Middle frontal gyrus (tissue), 1 donor: Measurements from ENCODE around the gene PLA2G2A.

Experiments used
- DNase-seq: peaks from one replicate; pipeline ENCODE4 v3.0.0-alpha.2; 2015; ENCODE audit warnings: low spot score; ENCODE audit errors: extremely low spot score

The PLA2G2A gene

DNA sequence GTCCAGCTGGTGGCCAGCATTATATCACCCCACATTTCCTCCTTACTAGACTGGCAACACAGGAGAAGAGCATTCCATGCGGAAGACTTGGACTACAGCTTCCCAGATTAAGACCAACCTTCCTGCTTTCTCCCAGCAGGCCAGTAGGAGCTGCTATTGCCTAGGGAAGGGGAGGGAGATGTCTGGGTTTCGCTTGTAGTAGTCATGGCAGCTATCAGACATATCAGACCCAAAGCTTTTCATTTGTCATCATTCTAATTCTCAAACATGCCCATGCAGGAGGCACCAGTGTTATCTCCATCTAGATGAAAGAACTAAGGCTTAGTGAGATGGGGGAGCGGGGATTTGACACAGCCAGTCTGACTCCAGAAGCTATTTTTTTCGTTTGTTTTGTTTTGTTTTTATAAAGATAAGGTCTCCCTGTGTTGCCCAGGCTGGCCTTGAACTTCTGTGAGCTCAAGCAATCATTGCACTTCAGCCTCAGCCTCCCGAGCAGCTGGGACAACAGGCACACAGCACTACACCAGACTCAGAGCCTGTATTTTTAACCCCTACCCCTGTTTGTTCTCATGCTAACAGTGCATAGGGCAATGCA lies 4.5 kb downstream of the PLA2G2A start:
- DNase-seq, result no peak

GRCh38 chr1:19973616-19974015 lies 5.8 kb downstream of the PLA2G2A start:
- no peak for DNase-seq

GRCh38 chr1:19971664-19972063 lies 7.8 kb downstream of the PLA2G2A start:
- no peak for DNase-seq

GRCh38 chr1:19969898-19970660 lies 9.3 kb downstream of the PLA2G2A start:
- no peak for DNase-seq

- DNase-seq, result no peak
Observed at GRCh38 chr1:19967808-19968207, 11.6 kb downstream of the PLA2G2A start.

DNA sequence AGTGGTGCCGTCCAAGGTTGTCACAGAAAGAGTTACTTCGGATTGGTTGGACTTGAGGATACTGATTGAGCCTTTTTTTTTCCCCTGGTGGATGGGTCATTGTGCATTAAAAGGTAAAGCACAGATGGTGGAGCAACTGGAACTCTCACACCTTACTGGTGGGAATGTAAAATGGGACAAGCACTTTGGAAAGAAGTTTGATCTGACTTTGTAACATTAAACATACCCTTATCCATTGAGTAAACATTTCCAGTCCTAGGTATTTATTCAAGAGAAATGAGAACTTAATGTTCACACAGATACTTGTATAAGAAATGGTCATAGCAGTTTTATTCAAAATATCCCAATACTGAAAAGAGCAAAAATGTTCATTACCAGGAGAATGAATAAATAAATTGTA lies 14.9 kb downstream of the PLA2G2A start:
- no peak for DNase-seq

GRCh38 chr1:19963636-19964035 lies 15.8 kb downstream of the PLA2G2A start:
- DNase-seq, result no peak

- DNase-seq, result no peak
Observed at GRCh38 chr1:19960591-19960990, 18.8 kb downstream of the PLA2G2A start.

DNA sequence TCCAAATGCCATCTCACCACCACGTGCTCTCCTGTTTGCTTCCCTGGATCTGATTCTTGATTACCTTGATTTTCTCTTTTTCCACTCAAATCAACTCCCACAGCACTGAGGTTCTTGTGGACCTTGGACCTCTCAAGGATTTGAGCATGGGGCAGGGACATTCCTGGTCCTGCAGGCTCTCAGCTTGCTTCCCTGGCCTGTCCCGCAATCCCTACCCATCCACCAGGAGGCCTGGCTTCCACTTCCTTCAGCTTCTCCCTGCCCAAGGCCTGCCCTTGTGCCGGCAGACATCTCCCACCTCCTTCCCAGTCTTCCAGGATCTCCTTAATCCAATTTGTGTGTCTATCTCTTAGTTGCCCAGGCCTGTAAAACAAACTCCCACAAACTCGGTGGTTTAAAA lies 21.6 kb downstream of the PLA2G2A start:
- DNase-seq, result no peak

GRCh38 chr1:19955534-19956170 lies 23.8 kb downstream of the PLA2G2A start:
- DNase-seq, result no peak

DNA sequence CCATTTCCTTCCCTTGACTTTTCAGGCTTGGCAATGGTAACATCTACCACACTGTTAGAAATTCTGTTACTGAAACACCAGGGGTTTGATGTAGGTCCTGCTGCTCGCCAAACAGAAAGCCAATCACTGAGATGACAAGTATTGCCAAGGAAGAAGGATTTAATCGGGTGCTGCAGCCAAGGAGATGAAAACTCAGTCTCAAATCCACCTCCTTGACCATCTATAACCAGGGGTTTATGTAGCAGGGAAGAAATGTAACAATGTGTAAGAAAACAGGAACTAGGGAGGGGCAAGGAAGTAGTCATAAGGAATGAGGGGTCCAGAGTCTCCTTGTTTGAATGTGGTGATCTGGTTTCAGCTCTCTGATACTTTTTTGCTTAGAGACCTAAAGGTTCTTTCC lies 25.4 kb downstream of the PLA2G2A start:
- DNase-seq, result no peak

GRCh38 chr1:19949016-19949415 lies 30.4 kb downstream of the PLA2G2A start:
- no peak for DNase-seq

- DNase-seq, result no peak
Observed at GRCh38 chr1:19946971-19947370, 32.4 kb downstream of the PLA2G2A start.

DNA sequence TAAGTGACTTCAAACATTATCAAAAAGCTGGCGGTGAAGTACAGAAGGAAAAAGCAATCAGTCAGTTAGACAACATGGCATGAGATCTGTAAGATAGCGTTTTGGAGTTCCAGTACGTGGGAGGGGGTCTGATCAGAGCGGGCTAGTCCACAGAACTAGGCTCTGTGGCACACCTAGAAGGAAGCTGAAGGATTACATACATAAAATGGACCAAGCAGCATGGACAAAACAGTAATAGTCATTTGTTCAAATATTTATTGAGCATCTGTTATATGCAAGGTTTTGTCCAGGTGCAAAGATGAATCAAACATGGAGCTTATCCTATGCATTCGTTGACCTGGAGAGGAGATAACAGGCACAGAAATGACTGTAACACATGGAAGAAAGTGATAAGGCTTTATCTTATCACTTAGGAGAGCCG lies 33.1 kb downstream of the PLA2G2A start:
- DNase-seq, result no peak

DNA sequence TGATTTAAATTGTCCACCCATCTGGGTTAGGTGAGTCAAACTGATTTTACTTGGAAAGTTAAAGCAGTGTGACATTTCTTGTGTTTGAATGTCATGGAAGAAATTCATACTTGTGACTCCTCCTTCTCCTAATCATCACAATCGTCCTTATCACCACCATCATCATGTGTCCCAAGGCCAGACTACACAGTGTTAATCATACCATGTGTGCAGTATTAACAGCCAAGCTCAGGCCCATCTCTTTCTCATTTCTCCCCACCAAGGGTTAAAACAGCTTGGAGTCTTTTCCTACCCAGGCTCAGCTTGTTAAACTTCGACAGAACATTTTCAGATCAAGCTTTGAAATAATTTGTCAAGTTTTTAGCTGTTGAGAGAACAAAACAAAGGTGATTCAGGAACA lies 33.5 kb downstream of the PLA2G2A start:
- DNase-seq, result no peak

GRCh38 chr1:19942657-19943056 lies 36.8 kb downstream of the PLA2G2A start:
- DNase-seq, result no peak

DNA sequence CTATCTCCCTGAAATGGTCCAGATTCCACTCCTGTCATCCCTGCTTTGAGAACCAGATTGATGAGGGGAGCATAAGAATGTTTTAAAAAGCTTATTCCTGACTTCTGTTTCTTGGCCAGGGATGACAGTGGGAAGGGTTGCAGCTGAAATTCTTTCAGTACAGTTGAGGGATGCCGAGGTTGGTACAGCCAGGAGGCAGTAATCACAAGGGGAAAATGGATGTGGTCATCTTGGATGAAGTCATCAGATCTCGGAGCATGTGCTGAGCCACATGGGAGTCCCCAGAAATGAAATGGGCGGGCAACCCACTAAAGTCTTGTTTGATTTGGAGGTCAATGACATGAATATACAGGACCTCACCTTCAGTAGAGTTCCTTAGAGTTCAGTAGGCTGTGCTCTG lies 37.3 kb downstream of the PLA2G2A start:
- DNase-seq, result no peak

DNA sequence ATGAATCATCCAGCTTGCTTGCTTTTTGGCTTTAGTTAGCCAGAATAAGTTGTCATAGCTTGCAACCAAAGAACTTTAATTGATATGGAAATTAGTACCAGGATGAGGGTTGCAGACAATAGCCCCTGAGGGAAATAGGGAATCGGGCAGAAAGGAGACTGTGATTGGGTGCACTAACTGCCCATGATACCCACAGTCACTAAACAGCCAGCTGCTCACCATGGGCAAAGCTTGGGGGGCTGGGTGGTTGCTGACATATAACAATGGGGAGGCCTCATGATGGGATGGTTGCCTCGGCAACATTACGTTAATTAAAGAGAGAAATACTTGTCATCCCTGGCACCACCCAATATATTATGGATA lies 38.2 kb downstream of the PLA2G2A start:
- no peak for DNase-seq

GRCh38 chr1:19940486-19941205 lies 38.8 kb downstream of the PLA2G2A start:
- DNase-seq, result no peak

DNA sequence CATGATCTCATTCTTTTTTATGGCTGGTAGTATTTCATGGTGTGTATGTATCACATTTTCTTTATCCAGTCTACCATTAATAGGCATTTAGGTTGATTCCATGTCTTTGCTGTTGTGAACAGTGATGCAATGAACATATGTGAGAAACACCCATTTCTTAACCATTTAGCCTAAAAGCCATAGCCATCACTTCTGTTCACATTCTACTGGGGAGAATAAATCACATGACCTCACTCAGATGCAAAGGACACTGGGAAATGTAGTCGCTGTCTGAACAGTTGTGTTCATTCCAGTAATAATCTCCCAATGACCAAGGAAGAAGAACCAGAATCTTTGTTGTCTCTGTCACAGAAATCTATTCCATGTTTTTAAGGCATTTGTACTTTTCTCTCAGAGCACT lies 40.9 kb downstream of the PLA2G2A start:
- no peak for DNase-seq

DNA sequence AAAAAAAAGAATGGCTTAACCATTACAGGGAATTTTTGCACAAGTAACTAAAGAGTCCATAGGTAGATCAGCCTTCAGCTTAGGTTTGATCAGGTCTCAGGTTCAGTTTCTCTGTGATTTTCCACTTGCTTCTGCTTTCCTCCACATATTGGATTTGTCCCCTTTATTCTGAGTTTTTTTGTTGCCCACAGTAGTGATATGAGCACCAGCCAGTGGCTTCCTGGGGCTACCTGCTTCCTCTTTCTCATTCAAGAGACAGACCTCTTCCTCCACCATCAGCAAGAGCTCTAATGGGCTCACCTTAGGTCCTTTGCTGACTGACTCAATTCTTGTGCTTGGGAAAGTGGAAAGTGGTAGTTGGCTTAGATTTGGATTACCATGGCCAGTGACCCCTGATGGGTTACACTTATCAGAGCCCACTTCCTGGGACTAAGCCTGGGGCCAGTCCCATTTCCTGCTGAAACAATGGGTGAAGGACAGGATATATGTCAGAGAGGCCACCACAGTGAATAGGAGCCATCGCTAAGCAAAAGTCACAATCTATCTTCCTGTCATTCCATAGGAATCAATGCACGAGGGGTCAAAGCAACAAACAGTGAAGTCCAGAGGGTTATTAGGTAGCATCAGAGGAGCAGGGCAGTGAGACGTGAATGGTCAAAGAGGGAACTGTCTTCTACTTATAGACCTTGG lies 43.2 kb downstream of the PLA2G2A start:
- DNase-seq, result no peak

- DNase-seq, result no peak
Observed at GRCh38 chr1:19934336-19934735, 45.1 kb downstream of the PLA2G2A start.
